Measurements from ENCODE around the gene GSAP.

The GSAP gene

GRCh38 chr7:77271766-77272165 lies 144.4 kb downstream of the GSAP start:
- TF ChIP-seq CTCF (IDR thresholded peaks at IDR 0.05): no peak
- no peak for TF ChIP-seq ZFX (IDR thresholded peaks at IDR 0.05; ENCODE audit: borderline replicate concordance)
- no peak overlapping the region for H3K27ac ChIP-seq

GRCh38 chr7:77270094-77270480 lies 146.1 kb downstream of the GSAP start:
- no peak overlapping the region for H3K27ac ChIP-seq

DNA sequence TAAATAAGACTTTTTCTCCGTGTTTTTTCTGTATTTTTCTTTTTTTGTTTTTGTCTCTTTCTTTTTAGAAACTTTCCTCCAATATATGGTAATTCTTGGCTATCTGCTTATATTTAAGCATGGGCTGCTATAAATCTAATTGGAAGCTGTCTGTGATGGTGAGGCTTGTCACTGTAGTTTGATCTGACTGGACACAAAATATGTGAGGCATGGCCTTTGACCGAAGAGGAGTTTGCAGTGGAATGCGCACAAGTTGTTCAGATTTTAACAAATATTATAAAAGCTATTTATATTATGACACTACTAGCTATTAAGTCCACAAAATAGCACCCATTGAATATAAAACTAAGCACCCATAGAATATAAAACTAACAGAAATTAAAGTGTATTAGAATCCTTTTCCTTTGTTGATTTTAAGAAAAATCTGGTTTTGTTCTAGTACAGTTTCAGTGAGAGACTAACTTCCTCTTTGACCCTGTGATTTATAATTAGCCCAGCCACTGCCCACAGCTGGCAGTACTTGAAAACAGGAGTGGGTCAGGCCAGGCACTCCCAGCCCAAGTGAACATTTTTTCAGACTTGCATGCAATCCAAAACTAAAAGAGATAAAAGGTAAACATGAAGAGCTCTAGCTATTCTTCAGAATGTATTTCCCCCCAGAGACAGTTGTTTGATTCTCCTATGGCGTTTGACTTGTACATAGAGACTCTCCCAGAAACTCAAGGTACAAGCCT lies 146.6 kb downstream of the GSAP start:
- H3K27ac ChIP-seq: no peak overlapping the region
- TF ChIP-seq CTCF (IDR thresholded peaks at IDR 0.05): no peak
- no peak for TF ChIP-seq ZFX (IDR thresholded peaks at IDR 0.05; ENCODE audit: borderline replicate concordance)

More at GRCh38 chr7:77270094-77270480, 146.1 kb downstream of the GSAP start:
- TF ChIP-seq ZFX (IDR thresholded peaks at IDR 0.05; ENCODE audit: borderline replicate concordance): no peak
- no peak for TF ChIP-seq CTCF (IDR thresholded peaks at IDR 0.05)

- TF ChIP-seq CTCF (IDR thresholded peaks at IDR 0.05): no peak
- TF ChIP-seq ZFX (IDR thresholded peaks at IDR 0.05; ENCODE audit: borderline replicate concordance): no peak
- H3K27ac ChIP-seq: no peak overlapping the region
Observed at GRCh38 chr7:77266291-77266794, 149.8 kb downstream of the GSAP start.

GRCh38 chr7:77265666-77266065 lies 150.5 kb downstream of the GSAP start:
- TF ChIP-seq ZFX (IDR thresholded peaks at IDR 0.05; ENCODE audit: borderline replicate concordance): no peak
- no peak for TF ChIP-seq CTCF (IDR thresholded peaks at IDR 0.05)

DNA sequence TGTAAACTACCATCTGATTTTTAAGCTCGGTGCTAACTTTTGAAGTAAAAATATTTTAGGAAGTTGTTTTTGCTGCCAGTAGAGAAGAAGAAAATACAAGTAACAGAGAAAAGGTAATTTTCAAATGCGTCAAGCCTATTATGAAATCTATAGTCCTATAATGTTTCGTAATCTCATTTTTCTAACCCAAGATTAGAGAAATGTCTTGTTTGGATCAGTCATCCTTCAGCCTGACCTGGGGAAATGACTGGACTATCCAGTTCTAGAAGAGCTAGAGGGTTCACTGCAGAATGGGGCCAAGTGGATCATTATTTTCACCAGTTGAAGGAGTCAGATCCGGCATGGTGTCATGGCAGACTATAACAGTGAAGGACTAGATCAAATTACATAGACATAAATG lies 153.8 kb downstream of the GSAP start:
- no peak overlapping the region for H3K27ac ChIP-seq
- TF ChIP-seq CTCF (IDR thresholded peaks at IDR 0.05) (no peak), ZFX (IDR thresholded peaks at IDR 0.05; ENCODE audit: borderline replicate concordance) (no peak)

More at GRCh38 chr7:77265666-77266065, 150.5 kb downstream of the GSAP start:
- no peak overlapping the region for H3K27ac ChIP-seq
